Measurements from ENCODE around the gene ZNF557. TPM values are rescaled to one million over a fixed set of nuclear protein-coding genes. Genes with fewer than 3 reads are reported as not detected.
"Not testable (repeated sequence)": the region's sequence is repeated elsewhere in the genome, so short reads cannot be mapped to it uniquely, and the experiment has no call there.

The ZNF557 gene
- total and polyA plus RNA-seq, 2 of the 4 experiments (the other 2 are of a cell fraction): 3.7 to 21.1 TPM

DNA sequence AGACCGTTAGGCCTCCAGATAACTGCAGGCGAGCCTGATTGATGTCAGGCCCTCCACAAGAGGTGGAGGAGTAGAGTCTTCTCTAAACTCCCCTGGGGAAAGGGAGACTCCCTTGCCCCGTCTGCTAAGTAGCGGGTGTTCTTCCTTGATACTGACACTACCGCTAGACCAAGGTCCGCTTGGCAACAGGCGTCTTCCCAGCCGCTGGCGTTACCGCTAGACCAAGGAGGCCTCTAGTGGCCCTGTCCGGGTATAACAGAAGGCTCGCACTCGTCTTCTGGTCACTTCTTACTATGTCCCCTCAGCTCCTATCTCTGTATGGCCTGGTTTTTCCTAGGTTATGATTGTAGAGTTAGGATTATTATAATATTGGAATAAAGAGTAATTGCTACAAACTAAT, 2.4 kb upstream of the ZNF557 start:
- H3K4me2 ChIP-seq (ENCODE audit: low read depth, low read length); H3K27me3 ChIP-seq (ENCODE audit: control insufficient read depth, insufficient read depth, low read length); H3K23ac ChIP-seq (ENCODE audit: low read depth, low read length); dilution Hi-C loops (cut with HindIII; ENCODE audit: low sequenced_read_pairs, unreplicated experiment); H4K91ac ChIP-seq (ENCODE audit: insufficient read depth, low read depth, low read length); H3K27ac ChIP-seq (ENCODE audit: insufficient read depth, low read length); H3K36me3 ChIP-seq (ENCODE audit: control insufficient read depth, insufficient read depth, low read length); H3K9me1 ChIP-seq (ENCODE audit: insufficient read depth, low read length); H4K8ac ChIP-seq (ENCODE audit: low read depth in 2 of 2, low read length in 2 of 2); H3K56ac ChIP-seq (ENCODE audit: extremely low read depth, insufficient read depth, low read length); H2AK9ac ChIP-seq (replicated peaks; ENCODE audit: low read depth, low read length, poor library complexity); H3K4me3 ChIP-seq (ENCODE audit: insufficient read depth, low read depth, low read length); H3K14ac ChIP-seq (replicated peaks; ENCODE audit: low read depth, low read length); H2AK5ac ChIP-seq (ENCODE audit: low read depth, low read length); H4K20me1 ChIP-seq (ENCODE audit: insufficient read depth, low read length); in situ Hi-C loops (cut with MboI; ENCODE audit: low sequenced_read_pairs); H2BK15ac ChIP-seq (ENCODE audit: low read depth, low read length); H2BK120ac ChIP-seq (ENCODE audit: low read depth, low read length); H4K5ac ChIP-seq (ENCODE audit: low read depth, low read length); H3K18ac ChIP-seq (ENCODE audit: low read depth, low read length); H3K4me1 ChIP-seq (ENCODE audit: control insufficient read depth, insufficient read depth, low read length); H2AFZ ChIP-seq (replicated peaks; ENCODE audit: low read length, poor library complexity); ATAC-seq (ENCODE audit: low read depth); CTCF ChIA-PET; BruUV-seq (replicated peaks); H3K9me3 ChIP-seq (ENCODE audit: control insufficient read depth, insufficient read depth, low read length); H3K4ac ChIP-seq (ENCODE audit: low read depth, low read length); H3K9ac ChIP-seq (ENCODE audit: low read depth, low read length); H2BK5ac ChIP-seq (ENCODE audit: low read depth, low read length, poor library complexity, severe bottlenecking); POLR2A ChIA-PET (ENCODE audit: unreplicated experiment); H2BK20ac ChIP-seq (ENCODE audit: low read depth, low read length); DNase-seq: not testable (repeated sequence)
- WGBS, 2 experiments (ENCODE audit: extremely low coverage in 2 of 2, insufficient read length in 1 of 2): 25% methylated on average over 6 of the region's 13 CpGs; no CpG with 5 or more reads in 1 of the 2 experiments
- intact Hi-C loops (cut with micrococcal nuclease): loop anchor here (10.0 kb wide), 1 partner anchor 332 kb away; the partner anchor contains the start of genes GPR108 and TRIP10
- H3K79me1 ChIP-seq (ENCODE audit: low read depth in 1 of 2, low read length in 2 of 2): peaks cover 11 to 13% of the 10 kb centered on the region in 2 experiments
- TF ChIP-seq, protein P1, sequence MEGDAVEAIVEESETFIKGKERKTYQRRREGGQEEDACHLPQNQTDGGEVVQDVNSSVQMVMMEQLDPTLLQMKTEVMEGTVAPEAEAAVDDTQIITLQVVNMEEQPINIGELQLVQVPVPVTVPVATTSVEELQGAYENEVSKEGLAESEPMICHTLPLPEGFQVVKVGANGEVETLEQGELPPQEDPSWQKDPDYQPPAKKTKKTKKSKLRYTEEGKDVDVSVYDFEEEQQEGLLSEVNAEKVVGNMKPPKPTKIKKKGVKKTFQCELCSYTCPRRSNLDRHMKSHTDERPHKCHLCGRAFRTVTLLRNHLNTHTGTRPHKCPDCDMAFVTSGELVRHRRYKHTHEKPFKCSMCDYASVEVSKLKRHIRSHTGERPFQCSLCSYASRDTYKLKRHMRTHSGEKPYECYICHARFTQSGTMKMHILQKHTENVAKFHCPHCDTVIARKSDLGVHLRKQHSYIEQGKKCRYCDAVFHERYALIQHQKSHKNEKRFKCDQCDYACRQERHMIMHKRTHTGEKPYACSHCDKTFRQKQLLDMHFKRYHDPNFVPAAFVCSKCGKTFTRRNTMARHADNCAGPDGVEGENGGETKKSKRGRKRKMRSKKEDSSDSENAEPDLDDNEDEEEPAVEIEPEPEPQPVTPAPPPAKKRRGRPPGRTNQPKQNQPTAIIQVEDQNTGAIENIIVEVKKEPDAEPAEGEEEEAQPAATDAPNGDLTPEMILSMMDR (conservative IDR thresholded peaks at IDR 0.05; ENCODE audit: low read depth, low read length): peak; percentile 21; the same call in 1 of the 2 replicates

Measured in IMR-90 (cell line).